Measurements from ENCODE around the gene FAM98B.
A peak's percentile ranks its signal among the peaks of the same experiment; 100 is the strongest.

Gene FAM98B

GRCh38 chr15:38453971-38454695 lies at the start of gene FAM98B:
Gene FAM98B (plus strand): TSS chr15:38454127. CDS start chr15:38454162, 35 bp downstream.
- Histone ChIP-seq H3K27ac (ENCODE audit: low read depth, low read length) (peak within 1 kb of the TSS; percentile 96), H3K9ac (ENCODE audit: low read length) (peak within 1 kb of the TSS; percentile 99), H3K36me3 (ENCODE audit: control insufficient read depth, insufficient read depth, low read length) (no peaks in the 10 kb centered on the region), H3K4me1 (ENCODE audit: control insufficient read depth, insufficient read depth, low read length) (peaks cover 7% of the 10 kb centered on the region), H3K27me3 (ENCODE audit: control insufficient read depth, insufficient read depth, low read length) (no peaks in the 10 kb centered on the region), H3K4me3 (ENCODE audit: low read length) (peak within 1 kb of the TSS; percentile 99)

GRCh38 chr15:38406436-38406835 lies 47.5 kb upstream of the FAM98B start:
- Histone ChIP-seq H3K27ac (ENCODE audit: low read depth, low read length) (no peak overlapping the region), H3K4me3 (ENCODE audit: low read length) (no peak overlapping the region), H3K4me1 (ENCODE audit: control insufficient read depth, insufficient read depth, low read length) (no peaks in the 10 kb centered on the region), H3K9ac (ENCODE audit: low read length) (no peak overlapping the region), H3K36me3 (ENCODE audit: control insufficient read depth, insufficient read depth, low read length) (no peaks in the 10 kb centered on the region), H3K27me3 (ENCODE audit: control insufficient read depth, insufficient read depth, low read length) (no peaks in the 10 kb centered on the region)

GRCh38 chr15:38408576-38408975 lies 45.4 kb upstream of the FAM98B start:
- no peaks in the 10 kb centered on the region for H3K27me3 ChIP-seq (ENCODE audit: control insufficient read depth, insufficient read depth, low read length)
- H3K9ac ChIP-seq (ENCODE audit: low read length) = no peak overlapping the region
- no peak overlapping the region for H3K4me3 ChIP-seq (ENCODE audit: low read length)
- H3K27ac ChIP-seq (ENCODE audit: low read depth, low read length) = no peak overlapping the region
- no peaks in the 10 kb centered on the region for H3K4me1 ChIP-seq (ENCODE audit: control insufficient read depth, insufficient read depth, low read length)
- H3K36me3 ChIP-seq (ENCODE audit: control insufficient read depth, insufficient read depth, low read length) = no peaks in the 10 kb centered on the region

DNA sequence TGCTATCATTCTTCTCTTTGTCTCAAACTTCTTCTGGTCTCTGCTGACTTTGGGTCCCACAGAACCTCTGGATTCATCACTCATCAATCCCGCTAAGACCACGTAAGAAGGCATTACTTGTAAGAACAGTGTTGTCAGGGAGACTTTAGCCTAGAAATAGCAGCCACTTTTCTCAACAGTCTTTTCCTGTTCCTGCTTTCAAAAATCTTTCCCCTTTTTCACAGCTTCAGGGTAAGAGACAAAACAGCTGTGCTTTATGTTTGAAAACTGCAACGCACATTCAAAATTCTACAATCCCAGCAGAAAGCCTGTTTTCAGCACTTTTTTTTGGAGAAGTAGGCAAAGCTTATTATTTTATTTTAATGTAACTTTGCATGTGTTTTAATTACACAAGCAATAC lies 42.0 kb upstream of the FAM98B start:
- no peak overlapping the region for H3K4me3 ChIP-seq (ENCODE audit: low read length)
- no peak overlapping the region for H3K9ac ChIP-seq (ENCODE audit: low read length)
- H3K27me3 ChIP-seq (ENCODE audit: control insufficient read depth, insufficient read depth, low read length) = no peaks in the 10 kb centered on the region
- H3K27ac ChIP-seq (ENCODE audit: low read depth, low read length) = no peak overlapping the region
- no peaks in the 10 kb centered on the region for H3K36me3 ChIP-seq (ENCODE audit: control insufficient read depth, insufficient read depth, low read length)
- H3K4me1 ChIP-seq (ENCODE audit: control insufficient read depth, insufficient read depth, low read length) = no peaks in the 10 kb centered on the region

GRCh38 chr15:38412466-38412865 lies 41.5 kb upstream of the FAM98B start:
- no peak overlapping the region for H3K4me3 ChIP-seq (ENCODE audit: low read length)
- no peak overlapping the region for H3K27ac ChIP-seq (ENCODE audit: low read depth, low read length)

DNA sequence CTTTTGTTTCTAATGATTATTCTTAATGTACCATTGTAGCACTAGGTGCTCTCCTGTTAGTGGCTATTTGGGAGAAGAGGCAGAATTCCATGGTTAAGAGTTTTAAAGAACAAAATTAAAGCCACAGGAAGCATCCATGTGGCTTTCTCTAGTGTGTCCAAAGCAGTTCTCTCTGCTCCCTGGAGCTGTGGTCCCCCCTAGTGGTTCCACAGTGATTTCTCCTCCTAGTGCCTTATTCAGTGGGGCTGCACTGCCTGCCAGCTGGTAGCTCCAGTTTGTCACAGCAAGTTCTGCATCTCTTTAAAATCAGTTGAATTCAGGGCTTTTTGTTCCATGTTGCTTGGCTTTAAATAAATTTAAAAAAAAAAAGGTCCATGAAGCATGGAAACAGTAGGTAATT lies 39.6 kb upstream of the FAM98B start:
- H3K4me1 ChIP-seq (ENCODE audit: control insufficient read depth, insufficient read depth, low read length) = no peaks in the 10 kb centered on the region
- no peak overlapping the region for H3K4me3 ChIP-seq (ENCODE audit: low read length)
- no peaks in the 10 kb centered on the region for H3K36me3 ChIP-seq (ENCODE audit: control insufficient read depth, insufficient read depth, low read length)
- H3K27me3 ChIP-seq (ENCODE audit: control insufficient read depth, insufficient read depth, low read length) = no peaks in the 10 kb centered on the region
- no peak overlapping the region for H3K9ac ChIP-seq (ENCODE audit: low read length)
- H3K27ac ChIP-seq (ENCODE audit: low read depth, low read length) = no peak overlapping the region

More at GRCh38 chr15:38412466-38412865, 41.5 kb upstream of the FAM98B start:
- Histone ChIP-seq H3K9ac (ENCODE audit: low read length) (no peak overlapping the region), H3K27me3 (ENCODE audit: control insufficient read depth, insufficient read depth, low read length) (no peaks in the 10 kb centered on the region), H3K36me3 (ENCODE audit: control insufficient read depth, insufficient read depth, low read length) (no peaks in the 10 kb centered on the region), H3K4me1 (ENCODE audit: control insufficient read depth, insufficient read depth, low read length) (no peaks in the 10 kb centered on the region)

DNA sequence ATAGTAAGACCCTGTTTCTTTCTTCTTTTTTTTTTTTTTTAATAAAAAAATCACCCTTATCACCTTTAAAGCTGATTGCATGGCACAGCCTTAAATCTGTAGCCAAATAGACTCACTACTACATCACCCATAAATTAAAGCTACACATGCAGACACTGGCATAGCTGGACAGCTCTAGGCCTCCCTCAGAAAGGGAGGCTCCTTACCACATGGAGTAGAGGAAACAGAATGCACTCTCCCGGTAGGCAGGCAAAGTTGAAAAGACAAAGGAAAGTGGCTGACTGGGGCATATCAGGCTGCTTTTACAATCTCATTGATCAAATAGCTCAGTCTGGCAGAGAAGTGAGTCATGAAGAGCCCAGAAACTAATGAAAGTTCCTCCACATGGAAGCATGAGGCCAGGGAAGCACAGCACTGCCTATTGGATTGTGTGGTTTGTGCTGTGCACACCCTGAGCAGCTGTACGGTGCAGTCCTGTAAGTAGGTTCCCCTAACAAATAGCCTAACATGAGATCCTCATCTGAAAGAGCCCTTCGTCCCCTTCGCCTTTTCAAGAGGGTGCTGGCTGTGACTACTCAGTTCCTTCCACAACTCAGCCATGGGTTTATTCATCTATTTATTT lies 32.7 kb upstream of the FAM98B start:
- Histone ChIP-seq H3K4me3 (ENCODE audit: low read length) (no peak overlapping the region), H3K4me1 (ENCODE audit: control insufficient read depth, insufficient read depth, low read length) (no peaks in the 10 kb centered on the region), H3K9ac (ENCODE audit: low read length) (no peak overlapping the region), H3K36me3 (ENCODE audit: control insufficient read depth, insufficient read depth, low read length) (no peaks in the 10 kb centered on the region), H3K27me3 (ENCODE audit: control insufficient read depth, insufficient read depth, low read length) (no peaks in the 10 kb centered on the region), H3K27ac (ENCODE audit: low read depth, low read length) (no peak overlapping the region)

DNA sequence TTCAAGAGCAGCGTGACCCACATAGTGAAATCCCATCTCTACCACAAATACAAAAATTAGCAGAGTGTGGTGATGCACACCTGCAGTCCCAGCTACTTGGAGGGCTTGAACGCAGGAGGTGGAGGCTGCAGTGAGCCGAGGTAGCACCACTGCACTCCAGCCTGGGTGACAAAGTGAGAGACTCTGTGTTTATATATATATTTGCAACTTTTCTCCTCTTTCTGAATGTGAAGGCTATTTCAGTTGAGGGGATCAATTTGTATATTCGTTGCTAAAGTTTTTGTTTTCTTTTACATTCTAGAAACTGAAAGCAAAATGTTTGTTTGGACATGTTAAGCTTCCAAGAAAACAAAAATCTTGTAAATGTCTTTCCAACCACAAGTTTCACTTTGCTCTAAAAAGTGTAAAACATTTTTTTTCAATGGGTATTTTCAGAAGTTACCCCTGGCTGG lies 29.8 kb upstream of the FAM98B start:
- H3K4me1 ChIP-seq (ENCODE audit: control insufficient read depth, insufficient read depth, low read length) = no peaks in the 10 kb centered on the region
- no peak overlapping the region for H3K27ac ChIP-seq (ENCODE audit: low read depth, low read length)
- H3K27me3 ChIP-seq (ENCODE audit: control insufficient read depth, insufficient read depth, low read length) = no peaks in the 10 kb centered on the region
- no peak overlapping the region for H3K4me3 ChIP-seq (ENCODE audit: low read length)
- no peak overlapping the region for H3K9ac ChIP-seq (ENCODE audit: low read length)
- no peaks in the 10 kb centered on the region for H3K36me3 ChIP-seq (ENCODE audit: control insufficient read depth, insufficient read depth, low read length)

DNA sequence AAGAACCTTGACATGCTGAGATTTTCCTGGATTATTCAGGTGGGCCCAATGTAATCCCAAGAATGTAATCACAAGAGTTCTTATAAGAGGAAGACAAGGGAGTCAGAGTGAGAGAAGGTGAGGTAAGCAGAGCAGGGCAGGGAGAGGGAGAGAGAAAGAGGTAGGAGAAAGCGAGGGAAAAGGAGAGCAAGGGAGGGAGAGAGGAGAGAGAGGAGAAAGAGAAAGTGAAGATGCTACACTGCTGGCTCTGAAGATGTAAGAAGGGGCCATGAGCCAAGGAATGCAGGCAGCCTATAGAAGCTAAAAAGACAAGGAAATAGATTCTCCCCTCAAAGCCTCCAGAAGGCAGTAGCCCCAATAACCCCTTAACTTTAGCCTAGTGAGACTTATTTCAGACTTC lies 28.7 kb upstream of the FAM98B start:
- no peaks in the 10 kb centered on the region for H3K4me1 ChIP-seq (ENCODE audit: control insufficient read depth, insufficient read depth, low read length)
- H3K27ac ChIP-seq (ENCODE audit: low read depth, low read length) = no peak overlapping the region
- no peak overlapping the region for H3K9ac ChIP-seq (ENCODE audit: low read length)
- H3K4me3 ChIP-seq (ENCODE audit: low read length) = no peak overlapping the region
- no peaks in the 10 kb centered on the region for H3K36me3 ChIP-seq (ENCODE audit: control insufficient read depth, insufficient read depth, low read length)
- H3K27me3 ChIP-seq (ENCODE audit: control insufficient read depth, insufficient read depth, low read length) = no peaks in the 10 kb centered on the region

DNA sequence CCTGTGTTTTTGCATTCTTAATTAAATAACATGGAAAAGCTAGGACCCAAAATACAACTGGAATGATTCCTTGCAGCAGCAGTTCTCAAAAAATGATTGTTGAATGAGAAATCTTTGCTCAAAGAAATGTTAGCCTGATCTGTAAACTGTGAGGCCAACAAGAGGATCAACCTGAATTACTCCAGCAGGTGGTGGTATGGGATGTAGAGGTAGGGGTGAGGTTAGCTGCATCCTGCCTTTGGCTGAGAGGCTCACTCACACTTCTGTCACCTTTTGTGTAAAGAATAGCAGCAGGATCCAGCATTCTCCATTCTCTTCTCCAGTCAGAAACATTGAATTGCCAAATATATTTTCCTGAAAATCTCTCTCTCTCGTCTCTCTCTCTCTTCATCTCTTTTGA lies 26.5 kb upstream of the FAM98B start:
- Histone ChIP-seq H3K4me1 (ENCODE audit: control insufficient read depth, insufficient read depth, low read length) (no peaks in the 10 kb centered on the region), H3K36me3 (ENCODE audit: control insufficient read depth, insufficient read depth, low read length) (no peaks in the 10 kb centered on the region), H3K27ac (ENCODE audit: low read depth, low read length) (no peak overlapping the region), H3K9ac (ENCODE audit: low read length) (no peak overlapping the region), H3K4me3 (ENCODE audit: low read length) (no peak overlapping the region), H3K27me3 (ENCODE audit: control insufficient read depth, insufficient read depth, low read length) (no peaks in the 10 kb centered on the region)

DNA sequence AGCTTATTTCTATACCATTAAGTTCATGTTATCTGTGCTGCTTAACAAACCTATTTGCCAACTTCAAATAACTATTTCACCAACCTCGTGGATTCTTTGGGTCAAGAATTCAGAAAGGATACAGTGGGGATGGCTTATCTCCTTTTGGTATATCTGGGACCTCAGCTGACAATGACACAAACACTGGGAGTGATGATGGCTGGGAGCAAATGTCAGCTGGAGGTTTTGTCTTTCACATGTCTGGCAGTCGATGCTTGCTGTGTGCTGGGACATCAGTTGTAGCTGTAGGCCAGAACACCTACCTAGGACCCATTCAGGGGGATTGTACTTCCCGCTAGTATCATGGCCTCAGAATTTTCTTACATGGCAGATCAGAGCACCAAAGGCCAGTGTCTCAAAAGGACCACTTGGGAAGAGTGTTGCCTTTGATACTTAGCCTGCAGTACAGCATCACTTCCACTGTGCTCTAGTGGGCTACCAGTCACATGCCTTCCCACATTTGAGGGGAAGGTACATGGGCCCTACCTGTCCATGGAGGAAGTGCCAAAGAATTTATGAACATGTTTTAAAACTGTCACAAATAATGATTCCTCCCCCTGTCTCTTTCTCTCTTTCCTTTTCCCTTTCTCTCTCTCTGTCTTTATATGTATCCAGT lies 23.7 kb upstream of the FAM98B start:
- Histone ChIP-seq H3K4me1 (ENCODE audit: control insufficient read depth, insufficient read depth, low read length) (no peaks in the 10 kb centered on the region), H3K9ac (ENCODE audit: low read length) (no peak overlapping the region), H3K4me3 (ENCODE audit: low read length) (no peak overlapping the region), H3K36me3 (ENCODE audit: control insufficient read depth, insufficient read depth, low read length) (no peaks in the 10 kb centered on the region), H3K27ac (ENCODE audit: low read depth, low read length) (no peak overlapping the region), H3K27me3 (ENCODE audit: control insufficient read depth, insufficient read depth, low read length) (no peaks in the 10 kb centered on the region)

DNA sequence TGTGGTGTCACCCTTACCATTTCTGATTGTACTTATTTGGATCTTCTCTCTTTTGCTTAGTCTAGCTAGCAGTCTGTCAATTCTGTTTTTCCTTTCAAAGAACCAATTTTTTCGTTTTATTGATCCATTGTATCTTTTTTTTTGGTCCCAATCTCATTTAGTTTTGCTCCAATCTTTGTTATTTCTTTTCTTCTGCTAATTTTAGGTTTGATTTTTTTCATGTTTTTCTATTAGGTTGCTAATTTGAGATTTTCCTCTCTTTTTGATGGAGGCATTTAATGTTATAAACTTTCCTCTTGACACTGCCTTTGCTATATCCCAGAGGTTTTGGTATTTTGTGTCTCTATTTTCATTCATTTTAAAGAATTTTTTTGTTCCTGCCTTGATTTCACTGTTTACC lies 16.9 kb upstream of the FAM98B start:
- no peak overlapping the region for H3K4me3 ChIP-seq (ENCODE audit: low read length)
- no peaks in the 10 kb centered on the region for H3K4me1 ChIP-seq (ENCODE audit: control insufficient read depth, insufficient read depth, low read length)

More for the DNA sequence above, 16.9 kb upstream of the FAM98B start:
- no peak overlapping the region for H3K9ac ChIP-seq (ENCODE audit: low read length)
- no peaks in the 10 kb centered on the region for H3K36me3 ChIP-seq (ENCODE audit: control insufficient read depth, insufficient read depth, low read length)
- H3K27ac ChIP-seq (ENCODE audit: low read depth, low read length) = no peak overlapping the region
- H3K27me3 ChIP-seq (ENCODE audit: control insufficient read depth, insufficient read depth, low read length) = no peaks in the 10 kb centered on the region
